Stimulated activated CD4-positive, alpha-beta T cell treated with anti-CD3 and anti-CD28 coated beads, Interleukin-2, amount 100 ng/mL, for 4 hours (primary cell): ENCODE results near the gene DNAJB9.

Source experiments
- DNase-seq: peaks from one replicate; pipeline ENCODE4 v3.0.0-alpha.2; 2020; ENCODE audit warnings: low read depth

The DNAJB9 gene

GRCh38 chr7:108568801-108569380 lies 783 bp upstream of the DNAJB9 start:
- DNase-seq, result no peak

DNA sequence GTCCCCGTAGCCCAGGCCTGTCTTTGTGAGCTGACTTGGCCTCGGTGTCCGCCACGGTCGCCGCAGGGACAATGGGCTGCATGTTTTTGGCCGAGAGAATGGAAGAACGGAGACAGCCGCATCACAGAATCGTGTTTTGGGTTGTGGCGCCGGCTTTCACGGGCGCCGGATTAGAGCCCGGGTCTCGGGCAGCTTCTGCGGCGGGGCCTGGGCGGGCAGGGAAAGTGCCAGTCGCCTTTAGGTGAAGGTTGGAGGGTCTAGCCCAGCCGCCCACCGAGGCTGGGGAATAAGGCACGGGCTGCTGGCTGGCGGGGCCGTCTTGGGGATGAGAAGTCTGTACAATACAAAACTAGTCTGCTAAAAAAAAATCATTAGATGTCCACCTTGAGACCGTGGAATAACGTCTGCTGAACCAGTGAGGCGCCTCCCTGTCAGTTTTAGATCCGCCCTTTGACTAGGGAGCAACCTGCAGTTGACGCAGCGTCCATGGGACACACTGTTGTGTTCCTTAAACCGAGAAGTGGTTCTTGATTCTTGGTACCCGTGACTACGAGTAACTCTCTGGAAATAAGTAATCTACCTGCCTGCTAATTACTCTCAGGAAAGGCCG lies 577 bp downstream of the DNAJB9 start:
- peak; percentile 10 for DNase-seq

DNA sequence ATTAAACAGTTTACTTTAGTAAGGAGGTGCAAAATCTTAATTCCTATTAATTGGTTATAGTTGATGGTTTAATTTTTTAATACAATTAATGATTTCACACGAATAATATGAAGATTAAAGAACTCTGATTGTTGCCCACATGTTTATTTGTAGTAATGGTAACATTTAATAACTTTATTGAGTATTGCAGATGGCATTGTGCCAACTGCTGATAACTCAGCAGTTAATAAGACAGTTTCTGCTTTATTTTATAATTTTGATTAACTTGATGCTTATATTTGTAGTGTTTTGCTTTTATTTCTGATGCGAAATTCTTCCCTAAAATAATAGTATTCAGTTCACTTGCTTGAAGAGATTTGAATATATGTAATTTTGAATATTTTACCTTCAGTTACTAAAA lies 2.8 kb downstream of the DNAJB9 start:
- no peak for DNase-seq

- no peak for DNase-seq
Measured at GRCh38 chr7:108575156-108575555, 5.5 kb downstream of the DNAJB9 start.

DNA sequence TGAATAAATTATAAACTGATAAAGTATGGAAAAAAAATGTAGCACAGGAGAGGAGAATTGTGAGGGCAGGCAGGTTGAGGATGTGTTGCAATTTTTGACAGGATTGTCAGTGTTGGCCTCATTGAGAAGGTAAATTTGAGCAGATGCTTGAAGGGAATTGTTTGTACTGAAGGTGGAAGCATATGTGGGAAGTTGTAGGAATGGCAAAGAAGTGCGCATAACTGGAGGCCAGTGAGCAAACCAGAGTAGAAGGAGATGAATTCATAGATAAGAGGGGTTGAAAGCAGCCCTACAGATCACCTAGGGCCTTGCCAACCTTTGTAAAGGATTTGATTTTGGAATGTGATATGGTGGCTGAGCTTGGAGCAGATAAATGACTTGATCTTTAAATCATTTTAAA lies 6.4 kb downstream of the DNAJB9 start:
- no peak for DNase-seq

GRCh38 chr7:108578937-108579336 lies 9.3 kb downstream of the DNAJB9 start:
- DNase-seq, result no peak

GRCh38 chr7:108580298-108580697 lies 10.6 kb downstream of the DNAJB9 start:
- DNase-seq, result no peak

DNA sequence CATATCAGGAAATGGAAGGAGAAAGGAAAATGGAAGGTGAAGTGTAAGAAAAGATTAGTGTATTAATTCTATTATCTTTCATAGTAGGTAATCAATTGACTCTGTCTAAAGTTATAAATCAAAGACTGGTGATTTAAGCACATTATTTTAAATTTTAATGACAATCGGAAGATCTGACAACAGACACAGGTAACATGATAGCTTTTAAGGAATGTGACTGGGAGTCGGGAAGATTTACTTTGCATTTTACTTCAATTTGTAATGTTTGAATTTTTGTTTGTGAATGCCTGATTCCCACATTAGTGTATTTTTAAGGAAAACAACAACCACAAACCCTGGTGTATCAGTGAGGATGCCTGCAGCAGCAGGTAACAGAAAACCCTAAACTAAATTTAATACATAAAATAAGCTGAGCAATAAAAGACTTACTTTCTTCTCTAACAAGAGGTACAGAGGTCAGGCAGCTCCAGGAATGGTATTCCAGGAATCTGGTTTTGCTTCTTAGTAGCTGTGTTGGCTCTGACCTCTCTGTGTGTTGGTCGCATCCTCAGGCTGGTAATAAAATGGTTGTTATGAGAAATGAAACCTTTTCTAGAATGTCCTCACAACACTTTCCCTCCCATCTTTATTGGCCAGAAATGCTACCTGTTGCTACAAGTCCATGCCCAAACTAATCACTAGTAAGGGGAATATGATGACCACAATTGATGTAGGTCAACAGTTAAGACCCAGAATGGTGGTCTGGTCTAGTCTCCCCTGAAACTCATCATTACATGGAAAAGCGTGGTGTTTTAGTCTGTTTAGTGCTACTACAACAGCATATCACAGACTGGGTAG lies 12.2 kb downstream of the DNAJB9 start:
- DNase-seq, result no peak

- no peak for DNase-seq
Measured at GRCh38 chr7:108584211-108584610, 14.5 kb downstream of the DNAJB9 start.

GRCh38 chr7:108585843-108586242 lies 16.2 kb downstream of the DNAJB9 start:
- DNase-seq, result no peak

DNA sequence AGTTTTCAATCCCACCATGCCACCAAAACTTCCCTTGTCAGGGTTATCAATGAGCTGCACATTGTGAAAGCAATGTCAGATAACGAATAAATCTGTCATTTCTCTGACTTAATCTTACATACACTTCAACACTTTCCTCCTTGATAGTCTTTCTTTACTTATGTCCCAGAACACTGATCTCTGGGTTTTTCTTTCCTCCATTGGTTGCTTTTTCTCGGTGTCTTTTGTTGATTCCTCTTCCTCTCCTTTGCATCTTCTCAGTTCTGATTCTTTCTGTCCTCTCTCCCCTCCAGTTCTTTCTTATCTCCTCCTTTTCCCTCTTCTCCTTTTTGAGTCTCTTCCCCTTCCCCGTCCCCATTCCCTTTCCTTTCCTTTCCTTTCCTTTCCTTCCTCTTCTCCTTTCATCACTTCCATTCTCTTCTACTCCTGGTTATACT lies 16.6 kb downstream of the DNAJB9 start:
- no peak for DNase-seq

DNA sequence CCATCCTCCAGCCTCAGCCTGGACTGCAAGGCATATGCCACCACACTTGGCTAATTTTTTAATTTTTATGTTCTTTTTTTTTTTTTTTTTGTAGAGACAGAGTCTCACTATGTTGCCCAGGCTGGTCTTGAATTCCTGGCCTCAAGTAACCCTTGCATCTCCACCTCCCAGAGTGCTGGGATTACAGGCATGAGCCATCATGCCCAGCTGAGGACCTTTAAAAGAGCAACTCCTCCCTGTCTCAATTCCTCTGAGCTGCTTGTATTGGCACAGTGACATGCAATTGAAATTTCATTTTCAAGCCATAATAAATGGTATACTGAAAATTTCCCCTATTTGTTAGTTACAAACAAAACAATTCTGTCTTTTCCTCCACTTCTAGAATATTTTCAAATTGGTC lies 19.5 kb downstream of the DNAJB9 start:
- no peak for DNase-seq

- DNase-seq, result no peak
Measured at GRCh38 chr7:108589874-108590273, 20.2 kb downstream of the DNAJB9 start.

DNA sequence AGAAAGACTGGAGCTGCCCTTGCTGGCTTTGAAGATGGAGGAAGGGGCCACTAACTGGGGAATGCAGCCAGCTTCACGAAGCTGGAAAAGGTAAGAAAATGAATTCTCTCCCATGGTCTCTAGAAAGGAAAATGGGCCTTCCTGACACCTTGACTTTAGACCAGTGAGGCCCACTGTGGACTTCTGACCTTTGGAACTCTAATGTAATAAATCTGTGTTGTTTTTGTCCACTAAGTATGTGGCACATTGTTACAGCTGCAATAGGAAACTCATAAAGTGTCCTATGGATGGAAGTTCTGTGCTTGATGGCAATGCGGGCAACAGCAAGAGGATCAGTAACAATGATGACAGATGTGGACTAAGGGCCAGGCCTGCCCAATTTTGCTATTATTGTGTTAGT lies 20.9 kb downstream of the DNAJB9 start:
- DNase-seq, result no peak

DNA sequence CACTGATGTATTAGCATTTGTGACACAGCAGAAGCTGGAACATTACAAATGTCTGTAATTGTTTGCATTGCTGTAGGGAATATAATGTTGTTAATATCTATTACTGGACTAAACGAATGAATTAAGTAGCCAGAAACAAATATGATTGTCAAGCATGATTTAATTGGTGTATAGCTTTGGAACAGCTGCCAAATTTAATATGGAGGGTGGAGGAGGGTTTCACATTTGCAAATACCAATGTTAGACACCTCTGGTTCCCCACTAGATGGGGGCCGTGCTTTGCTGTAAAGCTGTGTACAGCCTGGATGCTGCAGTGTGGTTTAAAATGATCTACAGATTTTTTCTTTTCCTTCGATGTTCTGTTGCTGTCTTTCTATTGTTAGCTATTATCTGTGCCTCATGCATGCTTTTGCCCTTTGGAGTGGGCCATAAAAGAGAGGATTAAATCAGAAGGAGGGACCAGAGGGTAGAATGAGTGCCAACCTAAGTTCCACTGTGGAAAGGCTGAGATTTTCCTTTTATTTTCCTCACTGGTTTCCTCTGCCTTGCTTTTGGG lies 23.1 kb downstream of the DNAJB9 start:
- no peak for DNase-seq

- DNase-seq, result no peak
Measured at GRCh38 chr7:108596560-108596959, 26.9 kb downstream of the DNAJB9 start.

DNA sequence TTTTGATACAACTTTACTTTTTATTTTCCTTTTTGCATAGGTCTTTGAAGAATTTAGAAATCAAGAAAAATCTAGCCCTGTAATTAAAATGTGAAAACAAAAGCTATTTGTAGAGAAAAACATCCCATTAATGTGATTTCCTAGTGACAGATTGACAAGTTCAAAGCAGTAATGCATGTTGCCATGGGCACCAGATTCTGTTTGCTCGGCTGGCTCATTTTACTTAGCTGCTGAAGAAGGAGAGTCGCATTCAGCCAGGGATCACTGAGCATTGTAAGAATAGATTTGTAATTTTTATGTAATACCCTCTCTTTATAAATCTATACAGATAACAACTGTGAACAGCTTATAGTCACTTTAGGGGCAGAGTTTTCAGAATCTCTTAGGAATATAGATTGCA lies 28.5 kb downstream of the DNAJB9 start:
- no peak for DNase-seq

GRCh38 chr7:108598914-108599580 lies 29.4 kb downstream of the DNAJB9 start:
- no peak for DNase-seq

DNA sequence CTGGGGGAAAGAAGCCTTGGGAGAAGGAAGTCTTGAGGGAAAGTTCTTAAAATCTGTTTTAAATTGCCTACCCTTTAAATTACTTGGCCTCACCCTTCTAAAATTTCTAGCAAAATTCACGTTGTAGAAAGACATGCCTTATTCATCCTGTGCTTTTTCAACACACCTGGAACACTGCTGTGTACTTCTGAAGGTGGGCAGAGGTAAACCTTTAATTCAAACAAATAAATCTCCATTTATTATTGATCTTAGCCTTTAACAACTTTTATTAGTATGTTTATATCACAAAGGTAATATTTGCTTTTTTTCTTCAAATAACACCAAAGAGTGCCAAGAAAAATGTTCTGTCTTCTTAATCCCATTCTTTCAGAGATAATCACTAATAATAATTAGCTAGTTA lies 30.7 kb downstream of the DNAJB9 start:
- no peak for DNase-seq

- no peak for DNase-seq
Measured at GRCh38 chr7:108603656-108604306, 34.1 kb downstream of the DNAJB9 start.

DNA sequence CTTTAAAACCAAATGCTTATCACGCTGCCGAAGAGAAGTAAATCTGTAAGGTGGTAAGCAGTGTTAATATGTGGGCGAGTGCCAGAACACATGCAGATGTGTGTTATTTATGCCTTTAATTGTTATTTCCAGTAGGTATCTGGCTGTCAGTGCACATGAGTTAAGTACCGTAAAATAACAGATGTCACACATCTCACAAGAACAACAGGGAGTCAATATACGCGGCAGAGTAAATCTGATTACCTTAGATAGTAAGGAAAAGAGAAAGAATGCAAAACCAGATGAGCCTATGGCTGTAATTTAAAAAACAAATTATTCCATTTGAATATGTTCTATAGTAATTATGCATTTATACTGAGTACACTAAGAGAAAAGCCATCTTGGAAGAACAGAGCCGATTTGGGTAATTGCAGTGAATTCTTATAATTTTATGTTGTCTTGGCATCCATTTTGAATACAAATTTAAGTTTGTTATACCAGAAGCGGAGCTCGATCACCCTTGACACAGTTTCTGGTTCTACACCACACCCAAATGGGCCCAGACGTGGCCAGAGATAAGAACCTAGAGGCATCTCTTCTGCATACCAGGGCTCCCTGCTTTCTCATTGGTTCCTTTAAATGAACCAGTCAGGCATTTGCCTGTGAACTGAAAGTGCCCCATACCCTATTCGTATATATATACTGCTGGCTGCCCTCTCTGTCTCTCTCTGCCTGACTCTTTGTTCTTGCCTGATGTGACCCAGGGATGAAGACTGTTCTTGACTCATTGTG lies 34.8 kb downstream of the DNAJB9 start:
- no peak for DNase-seq
